ENCODE data around the gene RNU1-2. TPM values are rescaled to one million over a fixed set of nuclear protein-coding genes. Genes with fewer than 3 reads are reported as not detected.
"Not testable (repeated sequence)": the region's sequence is repeated elsewhere in the genome, so short reads cannot be mapped to it uniquely, and the experiment has no call there.

Gene RNU1-2
- total RNA-seq, 1 experiment from 2014 or later = not detected

GRCh38 chr1:16888860-16889816 lies 6.6 kb upstream of the RNU1-2 start:
- peak; percentile 76 for DNase-seq (ENCODE audit: low read depth)

GRCh38 chr1:16890539-16891021 lies 5.2 kb upstream of the RNU1-2 start:
- not testable (repeated sequence) for DNase-seq (ENCODE audit: low read depth)

- not testable (repeated sequence) for DNase-seq (ENCODE audit: low read depth)
Observed at GRCh38 chr1:16891057-16891456, 4.7 kb upstream of the RNU1-2 start.

GRCh38 chr1:16892978-16893525 lies 2.7 kb upstream of the RNU1-2 start:
- DNase-seq (ENCODE audit: low read depth) = not testable (repeated sequence)

- DNase-seq (ENCODE audit: low read depth) = not testable (repeated sequence)
Observed at GRCh38 chr1:16893796-16894195, 2.0 kb upstream of the RNU1-2 start.

GRCh38 chr1:16894338-16894737 lies 1.4 kb upstream of the RNU1-2 start:
- DNase-seq (ENCODE audit: low read depth) = not testable (repeated sequence)

DNA sequence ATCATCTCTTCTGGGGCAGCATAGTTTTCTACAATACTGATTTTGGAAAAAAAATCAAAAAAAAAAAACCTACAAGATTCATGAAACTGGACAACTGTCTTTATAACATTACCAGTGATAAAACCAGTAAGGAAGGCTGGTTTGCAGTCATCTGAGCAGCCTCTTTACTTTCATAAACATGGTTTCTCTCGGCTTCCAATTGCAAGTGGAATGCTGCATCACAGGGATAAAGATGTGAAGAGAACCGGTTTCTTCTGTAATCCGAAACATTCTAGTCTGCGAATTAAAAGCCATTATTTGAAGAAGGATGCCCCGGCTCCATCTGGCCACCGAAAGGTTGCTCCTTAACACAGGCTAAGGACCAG lies 565 bp upstream of the RNU1-2 start:
- DNase-seq (ENCODE audit: low read depth) = not testable (repeated sequence)

GRCh38 chr1:16896316-16897055 lies 706 bp downstream of the RNU1-2 start:
- DNase-seq (ENCODE audit: low read depth) = peak; percentile 100

- DNase-seq (ENCODE audit: low read depth) = not testable (repeated sequence)
Observed at GRCh38 chr1:16897653-16898052, 1.9 kb downstream of the RNU1-2 start.

- DNase-seq (ENCODE audit: low read depth) = not testable (repeated sequence)
Observed at GRCh38 chr1:16898298-16898697, 2.5 kb downstream of the RNU1-2 start.

GRCh38 chr1:16899020-16899419 lies 3.2 kb downstream of the RNU1-2 start:
- DNase-seq (ENCODE audit: low read depth) = not testable (repeated sequence)

DNA sequence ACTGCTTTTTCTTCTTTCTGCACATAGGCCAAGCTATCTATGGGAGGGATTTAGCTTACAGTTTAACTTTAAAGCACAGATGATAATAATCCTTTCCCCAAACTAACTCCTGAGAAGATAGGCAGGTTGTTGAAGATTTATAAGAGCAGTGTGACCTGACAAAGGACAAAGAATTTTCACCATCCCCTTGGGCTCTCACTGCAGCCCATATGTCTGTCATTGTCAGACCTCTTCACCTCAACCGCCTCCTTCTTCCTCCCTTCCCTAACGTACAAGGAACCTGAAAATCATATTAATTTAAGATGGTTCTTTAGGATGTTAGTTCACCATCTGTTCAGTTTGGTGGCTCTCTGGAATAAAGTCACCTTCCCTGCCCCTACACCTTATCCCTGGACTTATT lies 5.0 kb downstream of the RNU1-2 start:
- DNase-seq (ENCODE audit: low read depth) = no peak

GRCh38 chr1:16901371-16901770 lies 5.6 kb downstream of the RNU1-2 start:
- DNase-seq (ENCODE audit: low read depth) = not testable (repeated sequence)

GRCh38 chr1:16903054-16903453 lies 7.3 kb downstream of the RNU1-2 start:
- peak; percentile 70 for DNase-seq (ENCODE audit: low read depth)

- DNase-seq (ENCODE audit: low read depth) = no peak
Observed at GRCh38 chr1:16903458-16903796, 7.6 kb downstream of the RNU1-2 start.

DNA sequence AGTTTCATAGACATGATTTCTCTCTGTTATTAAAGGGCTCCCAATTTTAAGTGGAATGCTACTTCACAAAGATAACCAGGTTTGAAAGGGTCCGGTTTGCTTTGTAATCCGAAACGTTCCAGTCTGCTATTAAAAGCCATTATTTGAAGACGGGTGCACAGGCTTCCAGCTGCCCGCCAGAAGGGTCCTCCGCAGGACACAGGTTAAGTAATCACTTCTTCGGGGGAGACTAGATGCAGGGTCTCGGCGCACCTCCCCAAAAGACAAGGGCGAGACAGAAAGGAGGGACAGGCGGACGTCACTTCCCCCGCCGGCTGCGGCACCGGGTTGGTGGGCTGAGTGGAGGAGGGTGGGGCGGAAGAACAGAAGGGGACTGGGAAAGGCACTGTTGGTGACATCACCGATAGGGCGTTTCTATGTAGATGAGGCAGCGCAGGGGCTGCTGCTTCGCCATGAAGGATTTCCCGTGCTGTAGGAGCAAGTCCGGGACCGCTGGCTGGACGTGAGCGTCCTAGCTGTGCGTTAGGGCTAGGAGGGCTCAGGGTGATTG lies 8.9 kb downstream of the RNU1-2 start:
- DNase-seq (ENCODE audit: low read depth) = peak; percentile 97

DNA sequence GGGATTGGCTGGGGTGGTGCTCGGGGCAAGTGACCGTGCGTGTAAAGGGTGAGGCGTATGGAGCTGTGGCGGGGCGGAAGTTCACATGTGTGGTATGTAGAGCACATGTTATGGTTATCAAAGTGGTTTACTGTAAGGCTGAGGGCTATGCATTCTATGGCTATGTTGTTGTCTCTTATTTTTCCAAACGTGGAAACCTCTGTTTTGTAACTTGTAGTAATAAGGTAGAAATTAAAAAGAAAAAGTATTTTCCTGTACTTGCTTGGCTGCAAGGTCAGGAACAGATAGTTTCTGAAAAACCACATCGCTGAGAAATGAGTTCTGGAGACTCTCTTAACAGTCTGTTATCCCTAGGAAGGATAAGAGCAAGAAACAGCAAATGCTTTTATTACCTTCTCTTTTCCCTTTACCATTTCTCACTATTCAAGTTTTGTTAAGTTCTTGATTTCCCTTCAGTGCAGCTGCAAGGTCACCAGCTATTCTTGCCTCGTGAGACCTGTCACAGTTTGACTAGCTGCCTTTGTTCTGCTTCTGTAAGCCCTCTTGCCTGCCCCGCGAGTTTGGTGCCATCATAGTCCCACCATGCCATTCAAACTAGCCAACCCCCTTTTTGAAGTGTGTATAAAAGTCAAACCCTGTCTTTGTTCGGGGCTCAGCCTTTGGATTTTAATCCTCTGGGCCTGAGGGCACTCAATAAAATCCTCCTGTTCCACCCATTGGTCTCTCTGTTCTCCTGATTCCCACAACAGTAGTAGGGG lies 9.5 kb downstream of the RNU1-2 start:
- peak; percentile 93 for DNase-seq (ENCODE audit: low read depth)

DNA sequence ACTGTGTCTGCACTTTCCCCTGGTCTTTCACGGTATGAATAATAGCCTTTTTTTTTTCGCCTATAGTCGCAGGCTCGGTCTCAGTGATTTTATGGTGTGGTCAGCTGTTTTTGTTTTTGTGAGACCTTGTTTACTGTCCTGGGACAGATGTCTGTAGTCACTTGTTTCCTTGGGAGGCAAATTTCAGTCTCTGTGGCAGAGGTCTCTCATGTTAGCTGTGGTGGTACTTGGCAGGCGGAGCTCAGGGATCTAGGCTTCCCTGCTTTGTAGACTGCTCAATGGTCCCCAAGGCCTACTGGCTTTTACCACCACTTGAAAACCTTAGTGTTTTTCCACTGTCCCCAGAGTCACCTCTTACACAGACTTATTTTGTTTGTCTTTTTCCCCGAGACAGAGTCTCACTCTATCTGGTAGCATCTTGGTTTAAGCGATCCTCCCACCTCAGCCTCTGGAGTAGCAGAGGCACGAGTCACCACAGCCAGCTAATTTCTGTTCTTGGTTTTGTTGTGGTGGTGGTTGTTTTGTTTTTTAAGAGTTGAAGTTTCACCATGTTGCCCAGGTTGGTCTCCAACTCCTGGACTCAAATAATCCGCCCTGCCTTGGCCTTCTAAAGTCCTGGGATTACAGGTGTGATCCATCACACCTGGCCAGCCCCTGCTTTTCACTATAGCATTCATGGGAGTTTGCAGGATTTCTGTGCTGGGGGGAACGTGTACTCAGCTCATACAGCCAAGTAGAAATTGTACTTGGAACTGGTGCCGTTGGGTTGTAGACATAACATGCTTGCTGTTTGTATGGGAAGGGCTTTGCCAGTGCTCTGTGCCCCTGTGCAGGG lies 10.3 kb downstream of the RNU1-2 start:
- peak; percentile 13 for DNase-seq (ENCODE audit: low read depth)

GRCh38 chr1:16906873-16907272 lies 11.1 kb downstream of the RNU1-2 start:
- no peak for DNase-seq (ENCODE audit: low read depth)

All from M059J (cell line).